GM06990 (cell line): ENCODE results near the gene WDFY2.

Experiments
- DNase-seq: peaks from one replicate; pipeline ENCODE4 v3.0.0-alpha.2; 2011; ENCODE audit not compliant: insufficient read length; ENCODE audit errors: extremely low read depth
- H3K27me3 ChIP-seq: replicated peaks from 2 replicates; pipeline ENCODE4 v1.6.0; 2011; ENCODE audit warnings: low read length; ENCODE audit not compliant: control insufficient read depth, insufficient read depth
- H3K36me3 ChIP-seq: 2 replicates; pipeline ENCODE4 v1.5.1; 2011; ENCODE audit warnings: low read length; ENCODE audit not compliant: control insufficient read depth, insufficient read depth
- H3K4me3 ChIP-seq: replicated peaks from 2 replicates; pipeline ENCODE4 v1.5.1; 2011; ENCODE audit warnings: low read depth, mild to moderate bottlenecking, control low read depth, low read length
- CTCF ChIP-seq: IDR thresholded peaks from 2 replicates; pipeline ENCODE4 v1.5.1; 2011; ENCODE audit warnings: low read length, control low read depth, mild to moderate bottlenecking, inconsistent platforms; ENCODE audit not compliant: insufficient read depth, poor library complexity, severe bottlenecking

The WDFY2 gene

GRCh38 chr13:51698352-51698751 lies 114.1 kb downstream of the WDFY2 start:
- Histone ChIP-seq H3K36me3 (no peaks in the 10 kb centered on the region), H3K4me3 (no peak overlapping the region), H3K27me3 (no peaks in the 10 kb centered on the region)
- TF ChIP-seq CTCF: no peak
- DNase-seq: no peak

- no peak overlapping the region for H3K4me3 ChIP-seq
- DNase-seq: peak; percentile 35
- H3K36me3 ChIP-seq: no peaks in the 10 kb centered on the region
- no peak for TF ChIP-seq CTCF
- H3K27me3 ChIP-seq: no peaks in the 10 kb centered on the region
These were observed 120.4 kb downstream of the WDFY2 start for GRCh38 chr13:51704399-51705313.

GRCh38 chr13:51707461-51707860 lies 123.2 kb downstream of the WDFY2 start:
- TF ChIP-seq CTCF: no peak
- no peak for DNase-seq
- Histone ChIP-seq H3K36me3 (no peaks in the 10 kb centered on the region), H3K4me3 (no peak overlapping the region), H3K27me3 (no peaks in the 10 kb centered on the region)

- no peak for TF ChIP-seq CTCF
- no peak for DNase-seq
These were observed 129.5 kb downstream of the WDFY2 start for GRCh38 chr13:51713807-51714206.

GRCh38 chr13:51714663-51715168 lies 130.5 kb downstream of the WDFY2 start:
- H3K27me3 ChIP-seq: no peaks in the 10 kb centered on the region
- DNase-seq: peak; percentile 51
- no peak for TF ChIP-seq CTCF
- no peak overlapping the region for H3K4me3 ChIP-seq
- no peaks in the 10 kb centered on the region for H3K36me3 ChIP-seq

More at GRCh38 chr13:51713807-51714206, 129.5 kb downstream of the WDFY2 start:
- H3K4me3 ChIP-seq: no peak overlapping the region
- no peaks in the 10 kb centered on the region for H3K36me3 ChIP-seq
- H3K27me3 ChIP-seq: no peaks in the 10 kb centered on the region

- Histone ChIP-seq H3K4me3 (no peak overlapping the region), H3K36me3 (no peaks in the 10 kb centered on the region), H3K27me3 (no peaks in the 10 kb centered on the region)
- DNase-seq: no peak
- TF ChIP-seq CTCF: no peak
These were observed 131.4 kb downstream of the WDFY2 start for GRCh38 chr13:51715613-51716012.
